ENCODE results near the gene PSMB1. TPM values are rescaled to one million over a fixed set of nuclear protein-coding genes. Genes with fewer than 3 reads are reported as not detected.

Gene PSMB1
- total and polyA plus RNA-seq, 2 donors (not counting 1 experiment from before 2014, with no cell fraction given): 94.3 to 134 TPM

DNA sequence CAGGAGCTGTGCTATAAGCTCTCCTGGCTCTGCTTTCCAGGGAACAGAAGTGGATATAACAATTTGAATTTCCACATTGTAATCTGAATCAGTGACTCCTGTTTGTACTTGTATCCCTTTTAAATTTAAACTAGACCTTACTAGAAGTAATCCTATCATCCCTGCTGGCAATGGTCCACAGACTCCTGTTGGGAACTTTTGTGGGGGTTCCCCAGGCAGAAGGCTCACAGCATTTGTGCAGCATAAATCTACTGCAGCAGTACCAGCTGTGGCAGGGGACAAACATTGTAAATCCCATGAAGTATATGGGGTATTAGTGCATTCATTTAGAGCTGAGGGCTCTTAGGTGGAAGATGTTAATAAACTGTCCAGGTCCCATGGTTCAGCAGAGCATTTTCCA lies 43.3 kb upstream of the PSMB1 start:
- peaks cover 45% of the 10 kb centered on the region for H3K27me3 Mint-ChIP-seq

DNA sequence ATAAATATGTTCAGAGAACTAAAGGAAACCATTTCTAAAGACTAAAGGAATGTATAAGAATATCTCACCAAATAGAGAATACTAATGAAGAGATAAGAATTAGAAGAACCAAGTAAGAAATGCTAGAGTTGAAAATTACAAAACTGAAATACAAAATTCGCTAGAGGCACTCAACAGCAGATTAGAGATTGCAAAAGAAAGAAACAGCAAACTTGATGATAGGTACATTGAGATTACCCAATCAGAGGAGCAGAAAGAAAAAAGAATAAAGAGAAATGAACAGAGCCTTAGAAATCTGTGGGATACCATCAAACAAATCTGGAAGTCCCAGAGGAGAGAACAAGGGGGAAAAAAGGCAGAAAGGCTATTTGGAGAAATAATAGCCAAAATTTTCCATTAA lies 37.6 kb upstream of the PSMB1 start:
- H3K27me3 ChIP-seq (replicated peaks in 1 of 4; ENCODE audit: control extremely low read depth in 1 of 4, control insufficient read depth in 3 of 4, insufficient read depth in 4 of 4, low read length in 3 of 4): peaks cover 0 to 14% (median 4%) of the 10 kb centered on the region in 4 experiments
- H3K9me3 Mint-ChIP-seq (ENCODE audit: insufficient read depth): peaks cover 16% of the 10 kb centered on the region
- POLR2A ChIA-PET: no interaction called here
- H3K9me3 ChIP-seq (ENCODE audit: control extremely low read depth in 1 of 3, control insufficient read depth in 2 of 3, insufficient read depth in 1 of 3, low read length in 2 of 3): peaks cover 3 to 34% (median 7%) of the 10 kb centered on the region in 3 donors
- intact Hi-C loops (cut with micrococcal nuclease): no loop called here
- TF ChIP-seq EZH2 (IDR thresholded peaks at IDR 0.05; ENCODE audit: borderline replicate concordance, insufficient read depth, low read depth, low read length, poor library complexity, severe bottlenecking): no peak
- TF ChIP-seq, protein P1, sequence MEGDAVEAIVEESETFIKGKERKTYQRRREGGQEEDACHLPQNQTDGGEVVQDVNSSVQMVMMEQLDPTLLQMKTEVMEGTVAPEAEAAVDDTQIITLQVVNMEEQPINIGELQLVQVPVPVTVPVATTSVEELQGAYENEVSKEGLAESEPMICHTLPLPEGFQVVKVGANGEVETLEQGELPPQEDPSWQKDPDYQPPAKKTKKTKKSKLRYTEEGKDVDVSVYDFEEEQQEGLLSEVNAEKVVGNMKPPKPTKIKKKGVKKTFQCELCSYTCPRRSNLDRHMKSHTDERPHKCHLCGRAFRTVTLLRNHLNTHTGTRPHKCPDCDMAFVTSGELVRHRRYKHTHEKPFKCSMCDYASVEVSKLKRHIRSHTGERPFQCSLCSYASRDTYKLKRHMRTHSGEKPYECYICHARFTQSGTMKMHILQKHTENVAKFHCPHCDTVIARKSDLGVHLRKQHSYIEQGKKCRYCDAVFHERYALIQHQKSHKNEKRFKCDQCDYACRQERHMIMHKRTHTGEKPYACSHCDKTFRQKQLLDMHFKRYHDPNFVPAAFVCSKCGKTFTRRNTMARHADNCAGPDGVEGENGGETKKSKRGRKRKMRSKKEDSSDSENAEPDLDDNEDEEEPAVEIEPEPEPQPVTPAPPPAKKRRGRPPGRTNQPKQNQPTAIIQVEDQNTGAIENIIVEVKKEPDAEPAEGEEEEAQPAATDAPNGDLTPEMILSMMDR (IDR thresholded peaks at IDR 0.05): no peak
- H3K4me3 Mint-ChIP-seq: no peak overlapping the region
- no peak overlapping the region for H3K27ac ChIP-seq (ENCODE audit: low read length in 2 of 2)
- H4K20me1 ChIP-seq (ENCODE audit: control insufficient read depth, insufficient read depth, low read length, poor library complexity, severe bottlenecking): no peaks in the 10 kb centered on the region
- no CpG with 5 or more reads among the region's 1 CpG for WGBS (ENCODE audit: insufficient coverage)
- no peak overlapping the region for H2AFZ ChIP-seq (ENCODE audit: insufficient read depth, low read depth, low read length, poor library complexity, severe bottlenecking)
- H3K27me3 Mint-ChIP-seq: peaks cover 27% of the 10 kb centered on the region
- DNase-seq (no peak), ATAC-seq (ENCODE audit: low read depth) (no peak)
- no peak overlapping the region for H3K9ac ChIP-seq (ENCODE audit: low read length)
- H3K79me2 ChIP-seq (ENCODE audit: control insufficient read depth, insufficient read depth, low read length): no peaks in the 10 kb centered on the region
- H3K4me1 ChIP-seq (ENCODE audit: control insufficient read depth in 2 of 2, insufficient read depth in 2 of 2, low read length in 2 of 2): no peaks in the 10 kb centered on the region
- H3K4me2 ChIP-seq (replicated peaks; ENCODE audit: low read depth, low read length, poor library complexity, severe bottlenecking): no peak overlapping the region
- no peaks in the 10 kb centered on the region for H3K4me1 Mint-ChIP-seq
- H3K4me3 ChIP-seq (ENCODE audit: control extremely low read depth in 1 of 5, extremely low read depth in 1 of 5, insufficient read depth in 1 of 5, low read depth in 2 of 5, low read length in 4 of 5): no peak overlapping the region
- no peaks in the 10 kb centered on the region for H3K36me3 ChIP-seq (replicated peaks in 1 of 2; ENCODE audit: control extremely low read depth in 1 of 2, control insufficient read depth in 1 of 2, extremely low read depth in 1 of 2, insufficient read depth in 2 of 2, low read length in 1 of 2)
- CTCF ChIA-PET: no interaction called here
- no peak overlapping the region for H3K27ac Mint-ChIP-seq

More for the DNA sequence above, 43.3 kb upstream of the PSMB1 start:
- Histone ChIP-seq H3K36me3 (replicated peaks in 1 of 2; ENCODE audit: control extremely low read depth in 1 of 2, control insufficient read depth in 1 of 2, extremely low read depth in 1 of 2, insufficient read depth in 2 of 2, low read length in 1 of 2) (no peaks in the 10 kb centered on the region), H3K4me2 (replicated peaks; ENCODE audit: low read depth, low read length, poor library complexity, severe bottlenecking) (no peak overlapping the region), H3K9me3 (ENCODE audit: control extremely low read depth in 1 of 3, control insufficient read depth in 2 of 3, insufficient read depth in 1 of 3, low read length in 2 of 3) (peaks cover 0 to 20% (median 3%) of the 10 kb centered on the region in 3 donors), H3K27me3 (replicated peaks in 1 of 4; ENCODE audit: control extremely low read depth in 1 of 4, control insufficient read depth in 3 of 4, insufficient read depth in 4 of 4, low read length in 3 of 4) (peaks cover 0 to 15% (median 3%) of the 10 kb centered on the region in 4 experiments), H3K27ac (ENCODE audit: low read length in 2 of 2) (no peak overlapping the region), H2AFZ (ENCODE audit: insufficient read depth, low read depth, low read length, poor library complexity, severe bottlenecking) (no peak overlapping the region), H3K79me2 (ENCODE audit: control insufficient read depth, insufficient read depth, low read length) (no peaks in the 10 kb centered on the region), H4K20me1 (ENCODE audit: control insufficient read depth, insufficient read depth, low read length, poor library complexity, severe bottlenecking) (no peaks in the 10 kb centered on the region), H3K4me1 (ENCODE audit: control insufficient read depth in 2 of 2, insufficient read depth in 2 of 2, low read length in 2 of 2) (no peaks in the 10 kb centered on the region), H3K4me3 (ENCODE audit: control extremely low read depth in 1 of 5, extremely low read depth in 1 of 5, insufficient read depth in 1 of 5, low read depth in 2 of 5, low read length in 4 of 5) (no peak overlapping the region), H3K9ac (ENCODE audit: low read length) (no peak overlapping the region)
- H3K27ac Mint-ChIP-seq: no peak overlapping the region
- no peaks in the 10 kb centered on the region for H3K4me1 Mint-ChIP-seq
- ChIA-PET POLR2A (no interaction called here), CTCF (no interaction called here)
- intact Hi-C loops (cut with micrococcal nuclease): no loop called here
- peaks cover 9% of the 10 kb centered on the region for H3K9me3 Mint-ChIP-seq (ENCODE audit: insufficient read depth)
- no peak for DNase-seq
- TF ChIP-seq, protein P1 (IDR thresholded peaks at IDR 0.05): no peak
- TF ChIP-seq EZH2 (IDR thresholded peaks at IDR 0.05; ENCODE audit: borderline replicate concordance, insufficient read depth, low read depth, low read length, poor library complexity, severe bottlenecking): no peak
- no peak overlapping the region for H3K4me3 Mint-ChIP-seq
- no peak for ATAC-seq (ENCODE audit: low read depth)
